Liver (tissue), 9 donors: Measurements from ENCODE around the gene HNRNPL. TPM values are rescaled to one million over a fixed set of nuclear protein-coding genes. Genes with fewer than 3 reads are reported as not detected.

Experiments used
- DNase-seq: peaks from one replicate; pipeline ENCODE4 v3.0.0-alpha.2; 2017; ENCODE audit warnings: low spot score
- H3K27ac ChIP-seq, 2 donors: one replicate each; pipeline ENCODE4 v1.7.0; 2013; ENCODE audit warnings: inconsistent platforms in 2 of 2, low read length in 2 of 2, control low read depth in 1 of 2, low read depth in 1 of 2, mild to moderate bottlenecking in 1 of 2
- H3K27me3 ChIP-seq, 4 donors: one replicate each; pipeline versions ENCODE4 v1.6.1 to v1.7.0; 2013; ENCODE audit warnings: low read length in 3 of 4, inconsistent platforms in 1 of 4, mild to moderate bottlenecking in 1 of 4, moderate library complexity in 1 of 4; ENCODE audit not compliant: control insufficient read depth in 4 of 4, insufficient read depth in 4 of 4
- H3K36me3 ChIP-seq, 4 donors: one replicate each; pipeline versions ENCODE4 v1.6.1 to v1.7.0; 2013; ENCODE audit warnings: low read length in 3 of 4, mild to moderate bottlenecking in 3 of 4, low read depth in 1 of 4, moderate library complexity in 1 of 4; ENCODE audit not compliant: control insufficient read depth in 4 of 4, insufficient read depth in 3 of 4
- H3K4me1 ChIP-seq, 4 donors: one replicate each; pipeline versions ENCODE4 v1.6.1 to v1.7.0; 2013; ENCODE audit warnings: low read length in 3 of 4, mild to moderate bottlenecking in 3 of 4, moderate library complexity in 1 of 4; ENCODE audit not compliant: control insufficient read depth in 4 of 4, insufficient read depth in 4 of 4
- H3K4me3 ChIP-seq, 3 donors: one replicate each; pipeline versions ENCODE4 v1.6.1 to v1.7.0; 2013; ENCODE audit warnings: low read length in 3 of 3, control low read depth in 1 of 3, low read depth in 1 of 3, mild to moderate bottlenecking in 1 of 3
- H3K9ac ChIP-seq, 2 donors: one replicate each; pipeline ENCODE4 v1.7.0; 2013; ENCODE audit warnings: low read length in 2 of 2, mild to moderate bottlenecking in 2 of 2, moderate library complexity in 2 of 2, control low read depth in 1 of 2, low read depth in 1 of 2
- H3K9me3 ChIP-seq, 4 donors: one replicate each; pipeline versions ENCODE4 v1.6.1 to v1.7.0; 2013; ENCODE audit warnings: low read length in 3 of 4; ENCODE audit not compliant: control insufficient read depth in 4 of 4
- ATF3 ChIP-seq: IDR thresholded peaks from 2 replicates; pipeline ENCODE4 v1.6.1; 2016; ENCODE audit warnings: antibody characterized with exemption
- CTCF ChIP-seq: fragments of 150-350 bp; IDR thresholded peaks from 2 replicates; pipeline ENCODE4 v1.5.1; 2017; ENCODE audit warnings: improper control_type of control experiment, low read depth, low read length; ENCODE audit not compliant: missing input control
- EGR1 ChIP-seq, 2 donors: IDR thresholded peaks; 2 replicates each; pipeline ENCODE4 v1.6.1; 2016 to 2018; ENCODE audit warnings: antibody characterized with exemption in 2 of 2, low read depth in 2 of 2
- FOXA1 ChIP-seq: IDR thresholded peaks from 2 replicates; pipeline ENCODE4 v1.6.1; 2016; ENCODE audit warnings: antibody characterized with exemption
- FOXA2 ChIP-seq: IDR thresholded peaks from 2 replicates; pipeline ENCODE4 v1.6.1; 2016; ENCODE audit warnings: antibody characterized with exemption
- GABPA ChIP-seq, 2 donors: IDR thresholded peaks in 1 of 2; conservative IDR thresholded peaks in 1 of 2; 2 replicates each; pipeline ENCODE4 v1.6.1; 2016; ENCODE audit warnings: antibody characterized with exemption in 2 of 2, mild to moderate bottlenecking in 1 of 2, moderate library complexity in 1 of 2
- HNF4A ChIP-seq, 2 donors: conservative IDR thresholded peaks; 2 replicates each; pipeline ENCODE4 v1.6.1; 2016; ENCODE audit warnings: antibody characterized with exemption in 2 of 2, mild to moderate bottlenecking in 2 of 2
- HNF4G ChIP-seq: IDR thresholded peaks from 2 replicates; pipeline ENCODE4 v1.6.1; 2016; ENCODE audit warnings: antibody characterized with exemption
- JUND ChIP-seq, 2 donors: IDR thresholded peaks; 2 replicates each; pipeline ENCODE4 v1.6.1; 2016; ENCODE audit warnings: antibody characterized with exemption in 2 of 2
- MAX ChIP-seq: IDR thresholded peaks from 2 replicates; pipeline ENCODE4 v1.6.1; 2016; ENCODE audit warnings: antibody characterized with exemption
- NR2F2 ChIP-seq: IDR thresholded peaks from 2 replicates; pipeline ENCODE4 v1.6.1; 2016; ENCODE audit warnings: antibody characterized with exemption
- RAD21 ChIP-seq, 2 donors: IDR thresholded peaks; 2 replicates each; pipeline ENCODE4 v1.6.1; 2016; ENCODE audit warnings: antibody characterized with exemption in 2 of 2, mild to moderate bottlenecking in 2 of 2
- RXRA ChIP-seq, 2 donors: IDR thresholded peaks; 2 replicates each; pipeline ENCODE4 v1.6.1; 2017 to 2018; ENCODE audit warnings: antibody characterized with exemption in 2 of 2, mild to moderate bottlenecking in 1 of 2
- SP1 ChIP-seq: IDR thresholded peaks from 2 replicates; pipeline ENCODE4 v1.6.1; 2018; ENCODE audit warnings: antibody characterized with exemption, mild to moderate bottlenecking
- TAF1 ChIP-seq: conservative IDR thresholded peaks from 2 replicates; pipeline ENCODE4 v1.6.1; 2016; ENCODE audit warnings: antibody characterized with exemption, mild to moderate bottlenecking
- YY1 ChIP-seq: IDR thresholded peaks from 2 replicates; pipeline ENCODE4 v1.6.1; 2016; ENCODE audit warnings: antibody characterized with exemption, mild to moderate bottlenecking
- ZBTB33 ChIP-seq: IDR thresholded peaks from 2 replicates; pipeline ENCODE4 v1.6.1; 2016; ENCODE audit warnings: antibody characterized with exemption
- WGBS: extraction: QIAGEN DNeasy Blood & Tissue Kit; methylation state at CpG from one replicate; pipeline ENCODE4 v1.1.7; 2013; 5-methylcytosine and 5-hydroxymethylcytosine counted together
- polyA plus RNA-seq, 2 donors: library from polyadenylated mRNA; stranded (reverse) in 1 of 2; unstranded in 1 of 2; fragments of 200-250 nt in 1 of 2; fragments of >200 nt in 1 of 2; fragmentation: Nextera tagmentation in 1 of 2; extraction: Ambion mirVana in 1 of 2; gene quantifications; one replicate each; pipeline versions ENCODE4 v1.2.1 to v1.2.3, GENCODE V29; 2013 to 2015
- total RNA-seq, 2 donors: library from RNA; depleted of rRNA; stranded (reverse); fragments of >200 nt; gene quantifications; one replicate each; pipeline ENCODE4 v1.2.3, GENCODE V29; 2014
- TF ChIP-seq, protein P1 (sequence below): IDR thresholded peaks from 2 replicates; pipeline ENCODE4 v1.6.1; 2016; ENCODE audit warnings: antibody characterized with exemption, mild to moderate bottlenecking
- donor health status: healthy.
- donor health status: healthy.
- donor health status: healthy.
- donor health status: healthy.
- donor health status: healthy.

Gene HNRNPL
- total and polyA plus RNA-seq, 4 donors: 50.4 to 166 (median 95.6) TPM

GRCh38 chr19:38868551-38868950 lies 18.8 kb upstream of the HNRNPL start:
- Histone ChIP-seq H3K9ac (no peak overlapping the region), H3K4me3 (no peak overlapping the region), H3K27me3 (no peaks in the 10 kb centered on the region), H3K36me3 (no peaks in the 10 kb centered on the region), H3K4me1 (peaks cover 0 to 18% (median 11%) of the 10 kb centered on the region in 4 donors), H3K9me3 (no peaks in the 10 kb centered on the region), H3K27ac (no peak overlapping the region)
- 96% methylated on average over 6 of the region's 6 CpGs for WGBS
- TF ChIP-seq TAF1 (no peak), ATF3 (no peak), RXRA (IDR thresholded peaks at IDR 0.05) (no peak), CTCF (no peak), HNF4G (no peak), MAX (no peak), HNF4A (conservative IDR thresholded peaks at IDR 0.05) (no peak), RAD21 (IDR thresholded peaks at IDR 0.05) (no peak), FOXA1 (no peak), YY1 (no peak), NR2F2 (no peak), FOXA2 (no peak), GABPA (IDR thresholded peaks at IDR 0.05 in 1 of 2, conservative IDR thresholded peaks at IDR 0.05 in 1 of 2) (no peak), EGR1 (IDR thresholded peaks at IDR 0.05; ENCODE audit: low read depth in 2 of 2) (no peak), JUND (IDR thresholded peaks at IDR 0.05) (no peak), ZBTB33 (no peak), SP1 (no peak)
- TF ChIP-seq, protein P1, sequence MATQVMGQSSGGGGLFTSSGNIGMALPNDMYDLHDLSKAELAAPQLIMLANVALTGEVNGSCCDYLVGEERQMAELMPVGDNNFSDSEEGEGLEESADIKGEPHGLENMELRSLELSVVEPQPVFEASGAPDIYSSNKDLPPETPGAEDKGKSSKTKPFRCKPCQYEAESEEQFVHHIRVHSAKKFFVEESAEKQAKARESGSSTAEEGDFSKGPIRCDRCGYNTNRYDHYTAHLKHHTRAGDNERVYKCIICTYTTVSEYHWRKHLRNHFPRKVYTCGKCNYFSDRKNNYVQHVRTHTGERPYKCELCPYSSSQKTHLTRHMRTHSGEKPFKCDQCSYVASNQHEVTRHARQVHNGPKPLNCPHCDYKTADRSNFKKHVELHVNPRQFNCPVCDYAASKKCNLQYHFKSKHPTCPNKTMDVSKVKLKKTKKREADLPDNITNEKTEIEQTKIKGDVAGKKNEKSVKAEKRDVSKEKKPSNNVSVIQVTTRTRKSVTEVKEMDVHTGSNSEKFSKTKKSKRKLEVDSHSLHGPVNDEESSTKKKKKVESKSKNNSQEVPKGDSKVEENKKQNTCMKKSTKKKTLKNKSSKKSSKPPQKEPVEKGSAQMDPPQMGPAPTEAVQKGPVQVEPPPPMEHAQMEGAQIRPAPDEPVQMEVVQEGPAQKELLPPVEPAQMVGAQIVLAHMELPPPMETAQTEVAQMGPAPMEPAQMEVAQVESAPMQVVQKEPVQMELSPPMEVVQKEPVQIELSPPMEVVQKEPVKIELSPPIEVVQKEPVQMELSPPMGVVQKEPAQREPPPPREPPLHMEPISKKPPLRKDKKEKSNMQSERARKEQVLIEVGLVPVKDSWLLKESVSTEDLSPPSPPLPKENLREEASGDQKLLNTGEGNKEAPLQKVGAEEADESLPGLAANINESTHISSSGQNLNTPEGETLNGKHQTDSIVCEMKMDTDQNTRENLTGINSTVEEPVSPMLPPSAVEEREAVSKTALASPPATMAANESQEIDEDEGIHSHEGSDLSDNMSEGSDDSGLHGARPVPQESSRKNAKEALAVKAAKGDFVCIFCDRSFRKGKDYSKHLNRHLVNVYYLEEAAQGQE: no peak
- DNase-seq: no peak
